T-helper 9 cell (primary cell): Measurements from ENCODE around the gene CLTC.

Source experiments
- DNase-seq: peaks from one replicate; pipeline ENCODE4 v3.0.0-alpha.2; 2020

The CLTC gene

DNA sequence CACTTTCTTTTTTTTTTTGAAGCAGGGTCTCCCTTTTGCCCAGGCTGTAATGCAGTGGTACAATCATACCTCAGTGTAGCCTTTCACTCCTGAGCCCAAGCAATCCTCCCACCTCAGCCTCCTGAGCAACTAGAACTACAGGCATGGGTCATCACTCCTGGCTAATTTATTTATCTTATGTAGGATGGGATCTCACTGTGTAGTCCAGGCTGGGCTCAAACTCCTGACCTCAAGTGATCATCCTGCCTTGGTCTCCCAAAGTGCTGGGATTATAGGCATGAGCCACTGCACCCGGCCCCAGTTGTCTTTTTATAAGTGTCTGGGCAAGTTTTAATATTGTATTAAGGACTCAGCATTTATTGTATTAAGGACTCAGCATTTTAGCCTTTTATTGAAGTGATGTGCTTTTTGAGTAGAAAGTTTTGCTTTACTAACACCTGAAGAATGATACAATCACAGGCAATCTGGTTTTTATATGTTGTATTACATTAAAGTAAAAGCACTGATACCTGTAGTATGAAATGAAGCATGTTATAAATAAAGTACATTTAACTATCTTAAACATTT, 110.7 kb downstream of the CLTC start:
- DNase-seq: no peak

GRCh38 chr17:59733697-59734096, 114.0 kb downstream of the CLTC start:
- DNase-seq: no peak

GRCh38 chr17:59734226-59734625, 114.5 kb downstream of the CLTC start:
- DNase-seq: no peak

- no peak for DNase-seq
Measured at GRCh38 chr17:59737324-59737723, 117.6 kb downstream of the CLTC start.

GRCh38 chr17:59743842-59744241, 124.1 kb downstream of the CLTC start:
- no peak for DNase-seq

DNA sequence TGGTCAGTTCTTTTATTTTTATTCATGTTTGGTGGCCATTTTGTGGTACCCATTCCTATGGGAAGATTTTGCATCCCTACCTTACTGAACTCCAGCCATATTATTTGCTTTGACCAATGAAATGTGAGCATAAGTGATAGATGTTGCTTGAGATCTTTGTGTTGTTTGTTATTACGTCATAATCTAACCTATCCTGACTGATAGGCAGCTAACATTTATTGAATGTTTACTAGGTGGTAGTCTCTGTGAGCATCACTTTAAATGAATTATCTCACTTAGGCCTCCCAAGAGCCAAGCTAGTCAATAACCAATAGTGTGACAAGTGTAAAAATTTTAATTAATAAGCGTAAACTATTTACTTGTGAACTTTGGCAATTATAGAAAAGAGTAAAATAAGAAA, 125.3 kb downstream of the CLTC start:
- DNase-seq: no peak
